ENCODE results near the gene SYT1. TPM values are rescaled to one million over a fixed set of nuclear protein-coding genes. Genes with fewer than 3 reads are reported as not detected.
A peak's percentile ranks its signal among the peaks of the same experiment; 100 is the strongest.

The SYT1 gene
- total RNA-seq, 1 experiment from 2014 or later = 1.3 TPM

DNA sequence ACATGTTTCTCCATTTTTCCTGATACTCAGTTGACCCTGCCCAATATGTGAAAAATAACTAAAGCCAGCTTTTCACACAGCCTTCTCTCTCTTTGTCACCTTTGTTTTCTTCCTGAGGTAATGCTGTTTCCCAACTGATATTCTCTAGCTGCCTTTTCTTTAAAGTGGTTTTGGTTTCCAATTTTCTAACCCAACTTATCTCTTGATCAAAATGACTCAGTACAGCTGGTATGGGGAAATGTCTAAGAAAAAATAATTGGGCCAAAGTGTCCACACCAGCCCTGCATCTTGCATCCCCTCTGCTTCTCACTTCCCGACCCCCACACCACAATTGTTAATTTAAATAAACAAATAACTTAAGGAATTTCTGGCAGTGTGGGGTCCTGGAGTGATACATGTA, 193.8 kb downstream of the SYT1 start:
- no TSS peak for BruUV-seq (replicated peaks)
- peak overlapping the region; percentile 93 for H3K27ac Mint-ChIP-seq (ENCODE audit: unreplicated experiment)
- no peak overlapping the region for H3K4me3 Mint-ChIP-seq (ENCODE audit: low read depth, unreplicated experiment)
- H3K4me1 Mint-ChIP-seq (ENCODE audit: low read depth, unreplicated experiment) = peaks cover 26% of the 10 kb centered on the region
- no peaks in the 10 kb centered on the region for H3K36me3 Mint-ChIP-seq (ENCODE audit: insufficient read depth, unreplicated experiment)
- H3K9me3 Mint-ChIP-seq (ENCODE audit: low read depth, unreplicated experiment) = no peaks in the 10 kb centered on the region
- TF ChIP-seq CTCF (IDR thresholded peaks at IDR 0.05; ENCODE audit: unreplicated experiment) = no peak
- CTCF ChIA-PET = no interaction called here
- no peaks in the 10 kb centered on the region for H3K27me3 Mint-ChIP-seq (ENCODE audit: unreplicated experiment)
- intact Hi-C loops (cut with micrococcal nuclease; ENCODE audit: unreplicated experiment) = loop anchor here (5.0 kb wide), 1 partner anchor 131 kb away; no protein-coding TSS in a partner anchor
- peak; percentile 44 for DNase-seq

GRCh38 chr12:79059557-79059956, 195.0 kb downstream of the SYT1 start:
- CTCF ChIA-PET = interaction anchor here (1.1 kb wide), 1 partner anchor 9 kb away, joined by 3 read pairs; no protein-coding TSS in a partner anchor
- DNase-seq = no peak
- intact Hi-C loops (cut with micrococcal nuclease; ENCODE audit: unreplicated experiment) = loop anchor here (5.0 kb wide), 1 partner anchor 132 kb away; no protein-coding TSS in a partner anchor

GRCh38 chr12:79063258-79063657, 198.7 kb downstream of the SYT1 start:
- Mint-ChIP-seq H3K27ac (ENCODE audit: unreplicated experiment) (no peak overlapping the region), H3K9me3 (ENCODE audit: low read depth, unreplicated experiment) (no peaks in the 10 kb centered on the region)
- BruUV-seq (replicated peaks) = no TSS peak

More at GRCh38 chr12:79059557-79059956, 195.0 kb downstream of the SYT1 start:
- no peaks in the 10 kb centered on the region for H3K36me3 Mint-ChIP-seq (ENCODE audit: insufficient read depth, unreplicated experiment)
- no peaks in the 10 kb centered on the region for H3K9me3 Mint-ChIP-seq (ENCODE audit: low read depth, unreplicated experiment)
- TF ChIP-seq CTCF (IDR thresholded peaks at IDR 0.05; ENCODE audit: unreplicated experiment) = no peak
- no peak overlapping the region for H3K4me3 Mint-ChIP-seq (ENCODE audit: low read depth, unreplicated experiment)
- no TSS peak for BruUV-seq (replicated peaks)
- H3K27ac Mint-ChIP-seq (ENCODE audit: unreplicated experiment) = no peak overlapping the region
- H3K27me3 Mint-ChIP-seq (ENCODE audit: unreplicated experiment) = no peaks in the 10 kb centered on the region
- peaks cover 26% of the 10 kb centered on the region for H3K4me1 Mint-ChIP-seq (ENCODE audit: low read depth, unreplicated experiment)

GRCh38 chr12:79067977-79068376, 203.4 kb downstream of the SYT1 start:
- no peak for DNase-seq
- Mint-ChIP-seq H3K36me3 (ENCODE audit: insufficient read depth, unreplicated experiment) (no peaks in the 10 kb centered on the region), H3K27me3 (ENCODE audit: unreplicated experiment) (no peaks in the 10 kb centered on the region), H3K4me1 (ENCODE audit: low read depth, unreplicated experiment) (peaks cover 8% of the 10 kb centered on the region), H3K9me3 (ENCODE audit: low read depth, unreplicated experiment) (no peaks in the 10 kb centered on the region), H3K4me3 (ENCODE audit: low read depth, unreplicated experiment) (no peak overlapping the region), H3K27ac (ENCODE audit: unreplicated experiment) (no peak overlapping the region)
- intact Hi-C loops (cut with micrococcal nuclease; ENCODE audit: unreplicated experiment) = no loop called here
- no peak for TF ChIP-seq CTCF (IDR thresholded peaks at IDR 0.05; ENCODE audit: unreplicated experiment)
- CTCF ChIA-PET = no interaction called here
- BruUV-seq (replicated peaks) = no TSS peak

More at GRCh38 chr12:79063258-79063657, 198.7 kb downstream of the SYT1 start:
- DNase-seq = peak; percentile 8
- Mint-ChIP-seq H3K4me1 (ENCODE audit: low read depth, unreplicated experiment) (peaks cover 6% of the 10 kb centered on the region), H3K27me3 (ENCODE audit: unreplicated experiment) (no peaks in the 10 kb centered on the region), H3K36me3 (ENCODE audit: insufficient read depth, unreplicated experiment) (no peaks in the 10 kb centered on the region), H3K4me3 (ENCODE audit: low read depth, unreplicated experiment) (no peak overlapping the region)
- intact Hi-C loops (cut with micrococcal nuclease; ENCODE audit: unreplicated experiment) = no loop called here
- CTCF ChIA-PET = no interaction called here
- no peak for TF ChIP-seq CTCF (IDR thresholded peaks at IDR 0.05; ENCODE audit: unreplicated experiment)

Data from Calu3 (cell line).